ENCODE data around the gene KCNMB3.

Gene KCNMB3

DNA sequence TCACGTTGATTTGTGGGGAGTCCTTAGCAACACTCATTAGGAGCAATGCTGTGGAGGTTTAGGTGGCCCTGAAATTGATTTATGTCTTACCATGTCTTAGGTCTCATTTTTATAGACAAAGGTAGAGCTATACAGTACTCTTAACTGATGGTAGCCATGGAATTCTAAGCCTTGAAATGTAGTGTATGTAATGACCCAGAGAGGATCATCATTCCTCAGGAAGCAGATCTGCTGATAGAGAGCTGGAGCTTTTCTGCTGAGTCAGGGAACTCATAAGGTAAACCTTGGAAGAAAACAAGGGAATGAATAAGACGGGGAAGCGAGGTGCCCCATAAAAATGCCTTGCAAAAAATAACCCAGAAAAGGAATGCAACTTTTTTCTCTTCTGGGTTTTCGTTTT, 37.9 kb upstream of the KCNMB3 start:
- TF ChIP-seq, protein P1, sequence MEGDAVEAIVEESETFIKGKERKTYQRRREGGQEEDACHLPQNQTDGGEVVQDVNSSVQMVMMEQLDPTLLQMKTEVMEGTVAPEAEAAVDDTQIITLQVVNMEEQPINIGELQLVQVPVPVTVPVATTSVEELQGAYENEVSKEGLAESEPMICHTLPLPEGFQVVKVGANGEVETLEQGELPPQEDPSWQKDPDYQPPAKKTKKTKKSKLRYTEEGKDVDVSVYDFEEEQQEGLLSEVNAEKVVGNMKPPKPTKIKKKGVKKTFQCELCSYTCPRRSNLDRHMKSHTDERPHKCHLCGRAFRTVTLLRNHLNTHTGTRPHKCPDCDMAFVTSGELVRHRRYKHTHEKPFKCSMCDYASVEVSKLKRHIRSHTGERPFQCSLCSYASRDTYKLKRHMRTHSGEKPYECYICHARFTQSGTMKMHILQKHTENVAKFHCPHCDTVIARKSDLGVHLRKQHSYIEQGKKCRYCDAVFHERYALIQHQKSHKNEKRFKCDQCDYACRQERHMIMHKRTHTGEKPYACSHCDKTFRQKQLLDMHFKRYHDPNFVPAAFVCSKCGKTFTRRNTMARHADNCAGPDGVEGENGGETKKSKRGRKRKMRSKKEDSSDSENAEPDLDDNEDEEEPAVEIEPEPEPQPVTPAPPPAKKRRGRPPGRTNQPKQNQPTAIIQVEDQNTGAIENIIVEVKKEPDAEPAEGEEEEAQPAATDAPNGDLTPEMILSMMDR (conservative IDR thresholded peaks at IDR 0.05; ENCODE audit: low read depth, low read length), result no peak
- no peak for DNase-seq (ENCODE audit: low read depth)
- no peak overlapping the region for H3K4me3 ChIP-seq (ENCODE audit: low read depth, low read length)

DNA sequence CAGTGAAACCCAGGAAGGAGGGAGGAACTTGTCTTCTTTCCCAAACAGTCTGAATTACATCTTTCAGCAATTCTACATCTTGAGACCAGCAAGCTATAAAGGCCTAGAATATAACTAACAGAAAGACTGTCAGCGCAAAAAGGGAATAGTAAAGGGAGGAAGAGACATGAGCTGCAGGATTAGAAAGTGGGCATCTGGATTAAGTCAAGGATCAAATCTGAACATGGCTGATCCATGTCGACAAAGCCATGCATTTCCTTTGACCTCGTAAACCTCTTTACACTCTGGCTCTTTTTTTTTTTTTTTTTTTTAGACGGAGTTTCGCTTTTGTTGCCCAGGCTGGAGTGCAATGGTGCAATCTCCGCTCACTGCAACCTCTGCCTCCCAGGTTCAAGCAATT, 35.4 kb upstream of the KCNMB3 start:
- no peak for DNase-seq (ENCODE audit: low read depth)
- H3K4me3 ChIP-seq (ENCODE audit: low read depth, low read length), result no peak overlapping the region
- TF ChIP-seq, protein P1 (conservative IDR thresholded peaks at IDR 0.05; ENCODE audit: low read depth, low read length), result no peak

DNA sequence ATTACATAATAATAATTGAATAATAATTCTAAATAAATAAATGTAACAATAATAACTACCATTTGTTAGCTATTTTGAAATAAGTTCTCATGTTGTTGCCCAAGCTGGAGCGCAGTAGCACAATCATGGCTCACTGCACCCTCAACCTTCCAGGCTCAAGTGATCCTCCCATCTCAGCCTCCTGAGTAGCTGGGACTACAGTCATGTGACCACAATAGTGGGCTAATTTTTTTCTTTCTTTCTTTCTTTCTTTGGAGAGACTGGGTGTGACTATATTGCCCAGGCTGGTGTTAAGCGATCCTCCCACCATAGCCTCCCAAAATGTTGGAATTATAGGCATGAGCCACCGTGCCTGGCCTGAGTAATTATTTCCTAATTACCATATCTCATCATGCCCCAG, 30.9 kb upstream of the KCNMB3 start:
- DNase-seq (ENCODE audit: low read depth), result no peak
- H3K4me3 ChIP-seq (ENCODE audit: low read depth, low read length), result no peak overlapping the region
- TF ChIP-seq, protein P1 (conservative IDR thresholded peaks at IDR 0.05; ENCODE audit: low read depth, low read length), result no peak

DNA sequence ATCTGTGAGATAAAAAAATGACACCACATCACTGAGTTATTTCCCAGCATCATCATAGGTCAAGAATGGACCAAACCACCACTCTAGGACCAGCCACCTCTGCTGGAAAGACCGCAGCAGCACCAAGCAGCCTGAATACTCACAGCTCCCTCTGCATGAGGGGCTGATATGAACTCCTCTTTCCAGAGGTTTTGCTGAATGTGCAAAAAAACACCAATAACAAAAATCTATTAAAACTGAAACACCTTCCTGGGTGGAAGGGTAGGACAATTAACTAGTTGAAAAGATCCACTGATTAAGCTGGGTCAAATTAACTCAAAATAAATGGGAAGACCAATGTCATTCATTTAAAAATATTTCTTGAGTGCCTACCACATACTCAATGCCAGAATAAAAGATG, 28.9 kb upstream of the KCNMB3 start:
- no peak overlapping the region for H3K4me3 ChIP-seq (ENCODE audit: low read depth, low read length)
- no peak for DNase-seq (ENCODE audit: low read depth)
- TF ChIP-seq, protein P1 (conservative IDR thresholded peaks at IDR 0.05; ENCODE audit: low read depth, low read length), result no peak

DNA sequence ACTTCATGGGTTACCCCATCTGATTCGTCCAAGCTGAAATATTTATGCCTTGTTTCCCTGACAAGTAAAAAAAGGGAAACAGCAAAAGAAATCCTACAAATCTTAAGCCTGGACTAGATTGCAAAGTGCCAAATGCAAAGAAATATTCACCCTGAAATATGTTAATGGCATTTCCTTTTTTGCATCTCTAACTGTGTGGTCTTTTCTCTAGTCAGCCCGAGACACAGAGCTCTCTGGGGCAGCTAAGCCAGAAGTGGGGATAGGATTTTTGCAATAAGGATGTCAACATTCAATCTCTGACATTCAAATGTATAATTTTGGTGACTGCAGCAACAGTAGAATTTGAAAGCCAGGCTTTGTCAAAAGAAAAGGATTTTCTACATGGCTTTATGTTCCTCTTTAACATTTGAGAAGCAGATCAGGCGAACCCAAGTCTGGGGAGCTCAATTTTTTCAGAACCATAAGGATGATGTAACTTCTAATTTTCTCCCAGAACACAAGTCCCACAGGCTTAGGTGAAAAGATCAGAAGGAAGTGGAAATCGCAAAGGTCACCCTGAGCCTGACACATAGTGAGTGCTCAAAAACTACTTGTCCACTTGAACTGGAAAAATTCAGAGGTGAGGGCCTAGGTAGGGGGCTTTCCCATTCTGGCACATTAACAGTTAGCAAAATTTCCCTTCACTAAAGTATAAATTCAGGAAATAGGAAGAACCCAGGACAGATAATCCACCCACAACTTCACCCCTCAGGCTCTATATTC, 28.2 kb upstream of the KCNMB3 start:
- TF ChIP-seq, protein P1 (conservative IDR thresholded peaks at IDR 0.05; ENCODE audit: low read depth, low read length), result no peak
- H3K4me3 ChIP-seq (ENCODE audit: low read depth, low read length), result no peak overlapping the region
- DNase-seq (ENCODE audit: low read depth), result no peak

DNA sequence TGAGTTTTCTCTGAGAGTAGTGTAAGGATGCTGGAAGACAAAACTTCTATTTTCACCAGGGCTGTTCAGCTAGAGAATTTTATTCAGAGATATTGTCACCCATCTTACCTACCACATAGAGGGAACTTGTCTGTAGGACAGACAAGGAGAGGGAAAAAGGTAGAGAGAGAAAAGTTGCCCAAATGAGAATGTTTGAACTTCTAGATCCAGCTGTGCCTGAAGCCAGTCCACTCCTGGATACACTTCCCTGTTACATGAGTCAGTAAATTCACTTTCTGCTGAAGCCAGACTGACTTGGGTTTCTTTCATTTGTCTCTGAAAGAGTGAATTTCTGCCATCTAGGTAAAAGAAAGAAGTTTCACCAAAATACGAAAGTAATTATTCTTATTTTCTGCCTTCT, 27.2 kb upstream of the KCNMB3 start:
- H3K4me3 ChIP-seq (ENCODE audit: low read depth, low read length), result no peak overlapping the region
- TF ChIP-seq, protein P1 (conservative IDR thresholded peaks at IDR 0.05; ENCODE audit: low read depth, low read length), result no peak
- DNase-seq (ENCODE audit: low read depth), result no peak

DNA sequence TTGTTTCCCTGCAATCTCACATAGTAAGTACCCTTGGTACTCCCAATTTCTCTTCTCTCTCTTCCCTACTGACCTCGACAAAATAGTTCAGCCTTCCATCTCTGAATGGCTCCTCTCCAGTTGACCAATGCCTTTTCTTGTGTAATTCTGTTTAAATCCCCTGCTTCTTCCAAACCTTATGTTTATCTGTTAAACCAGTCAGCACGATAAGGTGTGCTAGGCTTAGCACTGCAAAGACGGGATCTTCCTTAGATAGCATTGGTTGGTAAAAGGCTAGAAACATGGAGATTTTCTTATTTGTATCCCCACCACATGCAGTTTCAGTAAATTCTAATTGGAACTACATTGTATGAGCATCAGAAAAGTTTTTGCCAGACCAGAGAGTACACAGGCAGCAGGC, 25.8 kb upstream of the KCNMB3 start:
- TF ChIP-seq, protein P1 (conservative IDR thresholded peaks at IDR 0.05; ENCODE audit: low read depth, low read length), result no peak
- DNase-seq (ENCODE audit: low read depth), result no peak
- H3K4me3 ChIP-seq (ENCODE audit: low read depth, low read length), result no peak overlapping the region

Data from choroid plexus epithelial cell (primary cell).